SHP77 (cell line): ENCODE measurements around the gene FRMD4A.

Experiments used
- DNase-seq, 2 experiments: peaks; one replicate each; lab custom pipeline; 2025; lab: John Stamatoyannopoulos, UW

FRMD4A gene

DNA sequence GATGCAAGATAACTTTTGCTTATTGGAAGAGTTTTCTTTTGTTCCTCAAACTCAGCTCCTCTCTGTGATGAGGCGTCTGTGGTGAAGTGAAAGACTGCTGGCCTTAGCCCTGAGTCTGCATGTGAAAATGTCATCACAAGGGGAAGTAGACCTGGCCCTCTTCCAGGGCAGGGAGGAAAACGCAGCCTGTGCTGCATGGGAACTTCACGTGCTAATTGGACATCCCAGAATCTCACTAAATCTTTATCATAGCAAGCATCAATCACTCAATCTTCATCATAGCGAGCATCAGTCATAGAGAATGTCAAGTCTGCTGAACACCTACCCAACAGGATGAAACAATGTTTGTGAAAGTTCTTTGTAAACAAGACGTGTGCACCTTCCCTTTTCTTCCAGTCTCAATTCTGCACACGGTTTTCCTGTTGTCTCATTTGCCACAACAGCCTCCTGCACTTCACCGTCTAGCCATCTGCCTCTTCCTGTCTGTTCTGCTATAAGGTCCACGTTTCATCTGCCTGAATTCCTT is 314.6 kb downstream of the FRMD4A start:
- no peak for DNase-seq

- no peak for DNase-seq
Observed at GRCh38 chr10:14014423-14014822, 316.3 kb downstream of the FRMD4A start.

- no peak for DNase-seq
Observed at GRCh38 chr10:14010769-14011574, 319.8 kb downstream of the FRMD4A start.

DNA sequence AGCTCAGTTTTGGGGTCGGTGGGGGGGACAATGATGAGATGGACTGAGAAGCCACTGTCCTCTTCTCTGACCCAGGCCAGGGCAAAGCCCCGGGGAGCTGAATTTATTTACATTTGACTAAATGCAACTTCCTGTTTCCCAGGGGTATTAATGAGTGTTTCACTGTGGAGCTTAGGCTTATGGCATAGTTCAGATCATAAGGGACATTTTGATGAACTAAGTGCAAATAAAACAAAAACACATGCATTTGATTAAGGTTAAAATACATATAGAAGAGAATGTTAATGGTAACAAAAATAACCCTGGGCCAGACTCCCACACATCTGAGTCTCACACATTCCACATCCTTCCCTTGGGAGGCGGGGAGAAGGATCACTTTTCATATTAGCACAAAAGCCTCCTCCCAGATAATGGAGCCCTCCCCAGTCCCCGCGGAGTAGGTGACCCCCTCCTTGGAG is 320.6 kb downstream of the FRMD4A start:
- DNase-seq: no peak

GRCh38 chr10:14009371-14010100 is 321.2 kb downstream of the FRMD4A start:
- DNase-seq: no peak

DNA sequence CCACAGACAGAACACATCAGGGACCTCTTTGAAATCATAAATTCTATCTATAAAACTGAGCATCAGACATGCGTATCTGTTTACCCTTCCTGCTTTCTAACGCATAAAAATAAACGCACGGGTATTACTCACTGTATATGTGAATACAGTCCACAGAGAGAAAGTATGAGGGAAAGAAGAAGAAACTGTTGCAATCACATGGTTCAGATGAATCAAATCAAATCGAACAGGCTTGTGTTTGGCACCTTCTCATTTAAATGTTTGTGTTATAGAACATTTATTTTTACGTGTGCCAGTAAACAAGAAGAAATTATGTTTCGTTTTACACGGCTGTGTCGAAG is 322.0 kb downstream of the FRMD4A start:
- no peak for DNase-seq

- no peak for DNase-seq
Observed at GRCh38 chr10:14004536-14004935, 326.2 kb downstream of the FRMD4A start.

DNA sequence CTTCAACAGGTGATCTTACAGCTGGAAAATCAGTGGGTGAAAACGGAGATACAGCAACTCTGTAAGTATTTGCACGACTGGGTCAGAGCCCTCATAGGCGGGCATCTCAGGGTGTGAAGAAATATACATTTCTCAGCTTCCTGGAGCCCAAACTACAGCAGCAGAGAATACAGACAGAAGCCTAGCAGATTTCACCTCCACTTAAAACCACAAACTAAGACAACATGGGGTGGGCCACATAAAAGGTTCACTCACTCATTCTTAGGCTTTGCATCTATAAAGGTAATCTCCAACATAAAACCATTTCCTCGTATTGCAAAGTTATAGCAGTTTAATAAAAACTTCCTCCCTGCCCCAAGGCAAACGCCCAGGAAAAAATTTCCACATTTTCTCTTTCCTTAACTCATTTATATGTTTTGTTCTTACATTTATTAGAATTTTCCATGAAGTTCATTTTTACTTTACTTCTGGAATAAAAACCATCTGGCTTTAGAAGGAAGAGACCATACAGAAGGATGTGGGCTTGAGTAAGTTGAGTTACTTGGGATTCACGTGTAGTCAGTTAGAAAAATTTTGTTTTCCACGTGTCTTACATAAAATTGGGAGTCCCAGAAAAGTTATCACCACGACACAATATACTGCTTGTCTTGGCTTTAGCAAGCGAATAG is 327.1 kb downstream of the FRMD4A start:
- DNase-seq: no peak

GRCh38 chr10:14001298-14002040 is 329.3 kb downstream of the FRMD4A start:
- DNase-seq: no peak

DNA sequence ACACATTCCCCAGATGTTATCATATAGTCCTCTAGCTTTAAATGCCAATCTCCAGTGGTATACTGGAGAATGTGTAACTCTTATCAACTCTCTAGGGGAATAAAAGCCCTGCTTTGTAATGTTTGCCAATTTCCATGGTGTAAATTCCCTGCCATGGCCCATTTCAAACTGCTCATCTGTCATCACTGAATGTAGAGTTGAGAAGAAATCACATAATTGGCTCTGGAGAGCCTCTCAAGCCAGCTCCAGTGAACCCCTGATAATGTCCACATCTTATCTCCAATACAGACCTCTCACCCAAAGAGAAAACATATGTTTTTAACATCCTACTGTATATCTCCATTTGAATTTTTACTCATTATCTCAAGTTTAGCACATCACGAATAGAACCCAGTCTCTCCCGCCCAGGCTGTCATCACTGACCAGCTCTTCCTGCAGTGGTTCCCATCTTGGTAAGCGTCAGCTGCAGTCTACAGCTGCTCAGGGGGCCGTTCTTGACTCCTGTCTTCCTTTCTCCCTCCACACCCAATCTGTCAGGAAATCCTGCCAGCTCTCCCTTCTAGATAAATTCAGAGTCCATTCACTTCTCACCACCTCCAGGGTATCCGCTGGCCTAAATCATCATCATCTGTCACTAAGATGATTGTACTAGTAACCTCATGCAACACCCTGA is 332.4 kb downstream of the FRMD4A start:
- no peak for DNase-seq

- DNase-seq: no peak
Observed at GRCh38 chr10:13997650-13998049, 333.1 kb downstream of the FRMD4A start.

GRCh38 chr10:13994932-13995331 is 335.8 kb downstream of the FRMD4A start:
- no peak for DNase-seq

- DNase-seq: no peak
Observed at GRCh38 chr10:13993673-13994089, 337.0 kb downstream of the FRMD4A start.

DNA sequence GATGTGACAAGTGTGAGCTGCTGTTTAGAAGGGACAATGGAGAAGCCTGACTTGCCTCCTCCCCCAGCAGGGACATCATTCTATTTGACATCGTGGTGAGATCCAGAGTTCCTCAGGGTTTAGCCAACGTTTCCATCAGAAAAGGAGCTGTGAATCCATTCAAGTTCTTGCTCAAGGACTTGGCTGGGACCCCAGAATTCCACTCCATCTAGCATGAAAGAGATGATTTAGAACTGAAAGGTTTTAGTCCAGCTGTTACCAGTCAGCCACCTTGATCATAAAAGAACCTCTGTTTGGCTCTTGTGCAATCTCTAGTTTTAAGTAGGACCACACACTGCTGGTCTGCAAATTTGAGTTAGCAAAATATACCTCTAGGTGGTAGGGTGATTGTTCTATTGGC is 337.6 kb downstream of the FRMD4A start:
- no peak for DNase-seq

DNA sequence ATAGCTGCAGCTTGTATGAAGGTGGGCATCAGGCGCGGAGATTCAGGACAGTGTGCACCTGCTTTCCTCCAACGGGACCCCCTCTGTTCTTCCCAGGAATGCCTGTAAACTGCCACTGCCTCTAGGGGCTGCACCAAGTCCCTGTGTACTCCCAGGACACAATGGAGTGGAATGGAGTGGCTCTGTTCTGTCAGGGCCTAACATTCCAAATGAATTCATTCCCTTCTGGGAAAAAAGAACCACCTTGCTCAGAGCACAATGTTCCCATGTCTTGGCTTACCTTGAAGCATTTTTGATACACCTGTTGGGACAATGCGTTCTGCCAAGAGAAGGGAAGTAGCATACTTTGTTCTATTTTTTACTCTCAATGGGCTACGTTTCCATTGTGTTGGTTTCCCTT is 339.4 kb downstream of the FRMD4A start:
- DNase-seq: no peak

DNA sequence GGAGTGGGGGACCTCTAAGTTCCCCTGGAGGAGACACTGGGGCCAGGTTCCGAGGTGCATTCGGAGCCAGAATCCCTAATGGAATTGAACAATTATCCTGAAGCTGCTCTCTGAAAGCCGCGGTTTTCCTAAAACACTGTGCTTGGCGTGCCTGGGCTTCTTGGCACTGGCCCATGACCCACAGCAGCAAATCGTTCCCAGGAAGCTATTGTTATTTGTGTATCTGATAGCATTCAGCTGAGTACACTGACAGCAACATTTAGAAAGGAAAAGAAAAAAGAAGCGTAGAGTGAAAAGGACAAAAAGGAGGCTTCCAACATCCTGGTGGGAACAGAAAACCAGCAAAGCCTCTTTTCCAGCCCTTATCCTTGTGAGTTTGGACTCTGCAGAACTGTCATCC is 339.8 kb downstream of the FRMD4A start:
- no peak for DNase-seq

DNA sequence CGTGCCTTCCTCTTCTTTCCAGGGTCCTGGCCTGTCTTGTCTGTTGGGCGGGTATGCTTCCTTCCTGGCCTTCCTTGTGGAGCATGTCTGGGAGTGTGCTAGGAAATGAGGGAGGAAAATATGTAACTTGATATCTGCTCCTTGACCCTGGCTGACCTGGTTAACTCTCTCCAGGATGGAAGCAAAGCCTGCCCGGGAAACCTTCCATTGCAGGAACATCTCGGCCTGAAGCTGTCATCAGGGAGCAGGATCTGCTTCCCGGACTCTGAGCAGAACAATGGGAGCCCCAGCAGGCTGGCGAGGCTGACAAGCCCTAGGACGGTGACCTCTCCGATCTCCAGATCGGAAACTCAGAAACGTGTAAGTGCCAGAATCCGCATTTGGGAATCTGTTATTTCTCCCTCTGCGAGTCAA is 340.3 kb downstream of the FRMD4A start:
- no peak for DNase-seq

DNA sequence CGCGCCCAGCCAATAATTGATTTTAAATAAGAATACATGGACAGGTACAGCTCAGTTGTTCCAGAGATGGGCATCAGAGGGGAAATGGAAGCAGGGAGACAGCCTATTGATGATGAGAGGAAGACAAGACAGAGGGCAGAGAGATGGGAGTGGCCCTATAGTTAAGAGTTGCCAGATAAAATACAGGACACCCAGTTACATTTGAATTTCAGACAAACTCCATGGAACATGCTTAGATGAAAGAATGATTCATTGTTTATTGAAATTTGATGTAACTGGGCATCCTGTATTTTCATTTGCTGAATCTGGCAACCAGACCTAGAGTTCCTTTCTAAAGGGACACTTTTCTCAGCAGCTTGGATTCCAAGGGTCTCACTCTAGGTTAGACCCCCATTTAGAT is 341.1 kb downstream of the FRMD4A start:
- no peak for DNase-seq

DNA sequence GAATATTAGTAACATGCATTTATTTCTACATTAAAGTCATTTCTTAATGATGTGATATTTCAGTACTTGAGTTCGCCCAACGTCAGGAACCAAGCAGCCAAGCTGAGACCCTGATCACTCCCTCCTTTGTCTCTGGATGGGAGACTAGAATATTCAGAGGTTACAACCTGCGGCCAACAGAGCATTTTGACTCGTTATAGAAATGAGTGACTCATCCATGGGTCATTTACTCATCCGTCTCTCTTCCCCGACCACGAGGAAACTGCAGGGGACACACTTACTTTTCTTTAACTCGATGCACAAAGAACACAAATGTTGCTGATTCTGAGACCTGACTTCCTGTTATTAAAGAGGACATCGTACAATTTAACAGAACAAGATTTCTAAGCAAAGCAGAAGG is 343.3 kb downstream of the FRMD4A start:
- peak in 1 of 2 experiments; percentile 3 for DNase-seq

- DNase-seq: no peak
Observed at GRCh38 chr10:13984647-13985155, 346.0 kb downstream of the FRMD4A start.

- no peak for DNase-seq
Observed at GRCh38 chr10:13983035-13983434, 347.7 kb downstream of the FRMD4A start.
